Activated B cell treated with CpG ODN at 0.5 μM for 24 hours (primary cell): ENCODE measurements around the gene SEMA6A. TPM values are rescaled to one million over a fixed set of nuclear protein-coding genes. Genes with fewer than 3 reads are reported as not detected.

ENCODE experiments used
- ATAC-seq: fragments of 200-7000 bp; cut with Tn5 transposase; one replicate; pipeline ENCODE4 v1.10.0; 2021; ENCODE audit warnings: low read depth, mild to moderate bottlenecking, moderate library complexity
- CTCF ChIA-PET: fragments of 350-600 bp; sonication (Branson Sonifier 250); formaldehyde crosslinking; loops from one replicate; lab custom pipeline; 2021; ENCODE audit warnings: antibody characterized with exemption; lab: Charles Lee
- POLR2A ChIA-PET: fragments of 350-600 bp; sonication (Branson Sonifier 250); formaldehyde crosslinking; loops from one replicate; lab custom pipeline; 2021; ENCODE audit warnings: antibody characterized with exemption; lab: Charles Lee
- DNase-seq: peaks from one replicate; pipeline ENCODE4 v3.0.0; 2022
- H3K27ac Mint-ChIP-seq: one replicate; pipeline ENCODE4 v1.8.0; 2020; ENCODE audit warnings: mixed read lengths
- H3K27me3 Mint-ChIP-seq: one replicate; pipeline ENCODE4 v1.8.0; 2021; ENCODE audit warnings: mixed read lengths
- H3K36me3 Mint-ChIP-seq: one replicate; pipeline ENCODE4 v1.8.0; 2021; ENCODE audit warnings: low read depth, mixed read lengths
- H3K4me1 Mint-ChIP-seq: one replicate; pipeline ENCODE4 v1.8.0; 2021; ENCODE audit warnings: mixed read lengths
- H3K4me3 Mint-ChIP-seq: one replicate; pipeline ENCODE4 v1.8.0; 2020; ENCODE audit warnings: mild to moderate bottlenecking, mixed read lengths
- H3K9me3 Mint-ChIP-seq: one replicate; pipeline ENCODE4 v1.8.0; 2020; ENCODE audit warnings: mixed read lengths
- CTCF ChIP-seq: fragments of 200-600 bp; IDR thresholded peaks from one replicate; pipeline ENCODE4 v1.8.0; 2022; ENCODE audit warnings: antibody characterized with exemption, mild to moderate bottlenecking
- intact Hi-C: fragments of 100-400 bp; cut with micrococcal nuclease; formaldehyde crosslinking; loops from one replicate; pipeline ENCODE4 v1.15.1; 2024
- total RNA-seq: library from RNA; stranded (reverse); gene quantifications from 2 replicates; pipeline ENCODE4 v1.2.3, GENCODE V29; 2022

Gene SEMA6A
- total RNA-seq, 1 donor from 2014 or later, result 0.20 TPM

GRCh38 chr5:116423587-116424257 lies 150.9 kb downstream of the SEMA6A start:
- Mint-ChIP-seq H3K27ac (no peak overlapping the region), H3K4me3 (no peak overlapping the region), H3K27me3 (no peaks in the 10 kb centered on the region), H3K9me3 (peaks cover 3% of the 10 kb centered on the region), H3K36me3 (peaks cover 32% of the 10 kb centered on the region), H3K4me1 (no peaks in the 10 kb centered on the region)
- no peak for TF ChIP-seq CTCF
- CTCF ChIA-PET, result no interaction called here
- ATAC-seq (no peak), DNase-seq (no peak)
- POLR2A ChIA-PET, result no interaction called here
- intact Hi-C loops, result no loop called here

GRCh38 chr5:116423141-116423540 lies 151.5 kb downstream of the SEMA6A start:
- CTCF ChIA-PET, result no interaction called here
- no peaks in the 10 kb centered on the region for H3K27me3 Mint-ChIP-seq
- no peak overlapping the region for H3K27ac Mint-ChIP-seq
- no peaks in the 10 kb centered on the region for H3K4me1 Mint-ChIP-seq
- ATAC-seq, result no peak
- H3K36me3 Mint-ChIP-seq, result peaks cover 32% of the 10 kb centered on the region
- no peak for TF ChIP-seq CTCF
- no peak overlapping the region for H3K4me3 Mint-ChIP-seq
- peaks cover 3% of the 10 kb centered on the region for H3K9me3 Mint-ChIP-seq
- POLR2A ChIA-PET, result no interaction called here
- intact Hi-C loops, result no loop called here
- DNase-seq, result no peak

GRCh38 chr5:116421080-116421629 lies 153.5 kb downstream of the SEMA6A start:
- peaks cover 50% of the 10 kb centered on the region for H3K36me3 Mint-ChIP-seq
- peaks cover 3% of the 10 kb centered on the region for H3K9me3 Mint-ChIP-seq
- no peaks in the 10 kb centered on the region for H3K27me3 Mint-ChIP-seq
- ChIA-PET CTCF (no interaction called here), POLR2A (no interaction called here)
- H3K4me3 Mint-ChIP-seq, result no peak overlapping the region
- intact Hi-C loops, result no loop called here
- H3K4me1 Mint-ChIP-seq, result no peaks in the 10 kb centered on the region
- DNase-seq (no peak), ATAC-seq (no peak)
- H3K27ac Mint-ChIP-seq, result no peak overlapping the region
- no peak for TF ChIP-seq CTCF

GRCh38 chr5:116420540-116420939 lies 154.1 kb downstream of the SEMA6A start:
- ATAC-seq, result no peak

GRCh38 chr5:116419258-116419657 lies 155.4 kb downstream of the SEMA6A start:
- Mint-ChIP-seq H3K36me3 (peaks cover 48% of the 10 kb centered on the region), H3K9me3 (peaks cover 3% of the 10 kb centered on the region), H3K27me3 (no peaks in the 10 kb centered on the region), H3K4me1 (no peaks in the 10 kb centered on the region), H3K4me3 (no peak overlapping the region), H3K27ac (no peak overlapping the region)
- no peak for TF ChIP-seq CTCF
- DNase-seq, result no peak
- POLR2A ChIA-PET, result no interaction called here
- intact Hi-C loops, result no loop called here
- no peak for ATAC-seq
- CTCF ChIA-PET, result no interaction called here

More at GRCh38 chr5:116420540-116420939, 154.1 kb downstream of the SEMA6A start:
- ChIA-PET CTCF (no interaction called here), POLR2A (no interaction called here)
- intact Hi-C loops, result no loop called here
- Mint-ChIP-seq H3K27me3 (no peaks in the 10 kb centered on the region), H3K36me3 (peaks cover 53% of the 10 kb centered on the region), H3K27ac (no peak overlapping the region), H3K9me3 (peaks cover 3% of the 10 kb centered on the region), H3K4me1 (no peaks in the 10 kb centered on the region), H3K4me3 (no peak overlapping the region)
- no peak for TF ChIP-seq CTCF
- DNase-seq, result no peak
